ENCODE data around the gene STIM2.

The STIM2 gene

GRCh38 chr4:26992657-26993361, 132.2 kb downstream of the STIM2 start:
- H3K36me3 ChIP-seq (ENCODE audit: insufficient read depth, low read length): no peaks in the 10 kb centered on the region
- DNase-seq (ENCODE audit: low read depth, low spot score): no peak
- no peaks in the 10 kb centered on the region for H3K9me3 ChIP-seq (ENCODE audit: low read depth, low read length)
- TF ChIP-seq POLR2AphosphoS5 (IDR thresholded peaks at IDR 0.05; ENCODE audit: borderline replicate concordance, low read depth, low read length) (no peak), EZH2 (IDR thresholded peaks at IDR 0.05) (no peak), FOXP2 (optimal IDR thresholded peaks at IDR 0.05; ENCODE audit: control extremely low read depth, extremely low read length, insufficient read depth) (no peak)
- H3K4me3 ChIP-seq: no peak overlapping the region
- H3K9ac ChIP-seq (ENCODE audit: insufficient read length): no peak overlapping the region
- H3K27ac ChIP-seq: no peak overlapping the region

GRCh38 chr4:26993539-26993938, 132.9 kb downstream of the STIM2 start:
- DNase-seq (ENCODE audit: low read depth, low spot score): no peak
- H3K27ac ChIP-seq: no peak overlapping the region
- H3K9ac ChIP-seq (ENCODE audit: insufficient read length): no peak overlapping the region

GRCh38 chr4:26993967-26994366, 133.3 kb downstream of the STIM2 start:
- Histone ChIP-seq H3K27ac (no peak overlapping the region), H3K9ac (ENCODE audit: insufficient read length) (no peak overlapping the region)

More at GRCh38 chr4:26993539-26993938, 132.9 kb downstream of the STIM2 start:
- H3K36me3 ChIP-seq (ENCODE audit: insufficient read depth, low read length): no peaks in the 10 kb centered on the region
- H3K9me3 ChIP-seq (ENCODE audit: low read depth, low read length): no peaks in the 10 kb centered on the region
- TF ChIP-seq FOXP2 (optimal IDR thresholded peaks at IDR 0.05; ENCODE audit: control extremely low read depth, extremely low read length, insufficient read depth): no peak
- TF ChIP-seq EZH2 (IDR thresholded peaks at IDR 0.05): no peak
- TF ChIP-seq POLR2AphosphoS5 (IDR thresholded peaks at IDR 0.05; ENCODE audit: borderline replicate concordance, low read depth, low read length): no peak
- H3K4me3 ChIP-seq: no peak overlapping the region

DNA sequence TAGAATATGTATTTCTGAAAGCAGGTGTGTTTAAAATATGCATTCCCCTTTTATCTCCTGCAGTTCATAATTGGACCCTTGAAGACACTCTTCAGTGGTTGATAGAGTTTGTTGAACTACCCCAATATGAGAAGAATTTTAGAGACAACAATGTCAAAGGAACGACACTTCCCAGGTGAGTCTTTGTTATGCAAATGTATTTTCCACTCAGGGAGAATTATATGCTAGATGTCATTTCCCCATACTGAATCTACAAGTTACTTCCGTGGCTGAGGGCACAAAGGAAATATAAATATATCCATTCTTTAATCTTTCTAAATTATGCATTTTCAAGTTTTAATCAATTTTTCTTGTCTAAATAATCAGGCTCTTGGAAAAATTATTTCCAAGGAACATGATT, 134.7 kb downstream of the STIM2 start:
- no peaks in the 10 kb centered on the region for H3K9me3 ChIP-seq (ENCODE audit: low read depth, low read length)
- H3K27ac ChIP-seq: no peak overlapping the region
- H3K36me3 ChIP-seq (ENCODE audit: insufficient read depth, low read length): no peaks in the 10 kb centered on the region
- DNase-seq (ENCODE audit: low read depth, low spot score): no peak
- TF ChIP-seq POLR2AphosphoS5 (IDR thresholded peaks at IDR 0.05; ENCODE audit: borderline replicate concordance, low read depth, low read length): no peak
- no peak for TF ChIP-seq FOXP2 (optimal IDR thresholded peaks at IDR 0.05; ENCODE audit: control extremely low read depth, extremely low read length, insufficient read depth)
- H3K4me3 ChIP-seq: no peak overlapping the region
- H3K9ac ChIP-seq (ENCODE audit: insufficient read length): no peak overlapping the region

More at GRCh38 chr4:26993967-26994366, 133.3 kb downstream of the STIM2 start:
- no peak for DNase-seq (ENCODE audit: low read depth, low spot score)
- H3K9me3 ChIP-seq (ENCODE audit: low read depth, low read length): no peaks in the 10 kb centered on the region
- H3K4me3 ChIP-seq: no peak overlapping the region
- no peaks in the 10 kb centered on the region for H3K36me3 ChIP-seq (ENCODE audit: insufficient read depth, low read length)
- TF ChIP-seq POLR2AphosphoS5 (IDR thresholded peaks at IDR 0.05; ENCODE audit: borderline replicate concordance, low read depth, low read length): no peak

DNA sequence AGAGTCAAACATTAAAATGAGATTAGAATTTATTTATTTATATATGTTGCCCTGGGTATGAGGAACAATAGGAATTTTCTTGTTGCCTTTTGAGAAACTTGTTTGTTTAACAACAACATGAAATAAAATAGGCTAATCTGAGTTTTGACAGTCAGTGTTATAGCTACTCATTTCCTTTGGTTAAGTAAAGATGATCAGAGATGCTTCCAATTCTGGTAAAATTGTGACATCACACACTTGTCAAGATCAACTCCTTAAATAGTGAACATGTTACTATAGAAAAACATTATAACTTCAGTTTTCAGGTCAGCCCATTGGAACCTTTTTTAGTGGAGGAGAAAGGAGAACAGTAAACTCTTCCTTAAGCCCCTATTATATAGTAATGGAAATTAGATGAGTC, 136.1 kb downstream of the STIM2 start:
- Histone ChIP-seq H3K9me3 (ENCODE audit: low read depth, low read length) (no peaks in the 10 kb centered on the region), H3K9ac (ENCODE audit: insufficient read length) (no peak overlapping the region), H3K27ac (no peak overlapping the region), H3K36me3 (ENCODE audit: insufficient read depth, low read length) (no peaks in the 10 kb centered on the region), H3K4me3 (no peak overlapping the region)
- DNase-seq (ENCODE audit: low read depth, low spot score): no peak
- no peak for TF ChIP-seq EZH2 (IDR thresholded peaks at IDR 0.05)

DNA sequence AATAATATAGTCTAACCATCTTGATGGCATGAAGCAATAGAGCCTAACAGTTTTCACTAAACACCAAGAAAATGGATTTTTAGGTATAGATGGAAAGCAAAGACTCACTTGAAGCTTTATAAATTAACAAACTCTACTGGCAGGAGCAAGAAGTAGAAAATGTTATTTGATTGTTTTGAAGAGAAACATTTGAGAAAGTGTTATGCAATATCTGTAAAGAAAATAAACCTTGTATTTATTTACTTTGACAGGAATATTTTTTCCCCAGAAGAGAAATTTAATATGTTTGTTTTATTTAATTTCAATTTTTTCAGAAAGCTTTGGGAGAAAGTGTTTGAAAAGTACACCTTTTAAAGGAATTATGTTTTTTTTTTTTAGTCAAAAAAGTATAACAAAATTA, 139.0 kb downstream of the STIM2 start:
- Histone ChIP-seq H3K27ac (no peak overlapping the region), H3K9ac (ENCODE audit: insufficient read length) (no peak overlapping the region), H3K36me3 (ENCODE audit: insufficient read depth, low read length) (no peaks in the 10 kb centered on the region), H3K9me3 (ENCODE audit: low read depth, low read length) (no peaks in the 10 kb centered on the region), H3K4me3 (no peak overlapping the region)
- TF ChIP-seq FOXP2 (optimal IDR thresholded peaks at IDR 0.05; ENCODE audit: control extremely low read depth, extremely low read length, insufficient read depth): no peak
- no peak for DNase-seq (ENCODE audit: low read depth, low spot score)

GRCh38 chr4:27000122-27000521, 139.5 kb downstream of the STIM2 start:
- no peak overlapping the region for H3K27ac ChIP-seq
- H3K9ac ChIP-seq (ENCODE audit: insufficient read length): no peak overlapping the region
- DNase-seq (ENCODE audit: low read depth, low spot score): no peak
- TF ChIP-seq EZH2 (IDR thresholded peaks at IDR 0.05): no peak
- no peak for TF ChIP-seq FOXP2 (optimal IDR thresholded peaks at IDR 0.05; ENCODE audit: control extremely low read depth, extremely low read length, insufficient read depth)
- no peak for TF ChIP-seq POLR2AphosphoS5 (IDR thresholded peaks at IDR 0.05; ENCODE audit: borderline replicate concordance, low read depth, low read length)
- H3K4me3 ChIP-seq: no peak overlapping the region
- no peaks in the 10 kb centered on the region for H3K36me3 ChIP-seq (ENCODE audit: insufficient read depth, low read length)
- H3K9me3 ChIP-seq (ENCODE audit: low read depth, low read length): no peaks in the 10 kb centered on the region

- H3K27ac ChIP-seq: no peak overlapping the region
- no peak overlapping the region for H3K4me3 ChIP-seq
- H3K9ac ChIP-seq (ENCODE audit: insufficient read length): no peak overlapping the region
- H3K36me3 ChIP-seq (ENCODE audit: insufficient read depth, low read length): no peaks in the 10 kb centered on the region
- TF ChIP-seq POLR2AphosphoS5 (IDR thresholded peaks at IDR 0.05; ENCODE audit: borderline replicate concordance, low read depth, low read length): no peak
- no peak for TF ChIP-seq EZH2 (IDR thresholded peaks at IDR 0.05)
- TF ChIP-seq FOXP2 (optimal IDR thresholded peaks at IDR 0.05; ENCODE audit: control extremely low read depth, extremely low read length, insufficient read depth): no peak
- no peaks in the 10 kb centered on the region for H3K9me3 ChIP-seq (ENCODE audit: low read depth, low read length)
- no peak for DNase-seq (ENCODE audit: low read depth, low spot score)
These were observed 140.2 kb downstream of the STIM2 start for GRCh38 chr4:27000820-27001219.

GRCh38 chr4:27001398-27002164, 140.9 kb downstream of the STIM2 start:
- Histone ChIP-seq H3K36me3 (ENCODE audit: insufficient read depth, low read length) (no peaks in the 10 kb centered on the region), H3K27ac (no peak overlapping the region), H3K9me3 (ENCODE audit: low read depth, low read length) (no peaks in the 10 kb centered on the region), H3K9ac (ENCODE audit: insufficient read length) (no peak overlapping the region), H3K4me3 (no peak overlapping the region)
- TF ChIP-seq FOXP2 (optimal IDR thresholded peaks at IDR 0.05; ENCODE audit: control extremely low read depth, extremely low read length, insufficient read depth) (no peak), EZH2 (IDR thresholded peaks at IDR 0.05) (no peak), POLR2AphosphoS5 (IDR thresholded peaks at IDR 0.05; ENCODE audit: borderline replicate concordance, low read depth, low read length) (no peak)
- no peak for DNase-seq (ENCODE audit: low read depth, low spot score)

All from SK-N-MC (cell line).